ENCODE results near the gene TESK2.

DNA sequence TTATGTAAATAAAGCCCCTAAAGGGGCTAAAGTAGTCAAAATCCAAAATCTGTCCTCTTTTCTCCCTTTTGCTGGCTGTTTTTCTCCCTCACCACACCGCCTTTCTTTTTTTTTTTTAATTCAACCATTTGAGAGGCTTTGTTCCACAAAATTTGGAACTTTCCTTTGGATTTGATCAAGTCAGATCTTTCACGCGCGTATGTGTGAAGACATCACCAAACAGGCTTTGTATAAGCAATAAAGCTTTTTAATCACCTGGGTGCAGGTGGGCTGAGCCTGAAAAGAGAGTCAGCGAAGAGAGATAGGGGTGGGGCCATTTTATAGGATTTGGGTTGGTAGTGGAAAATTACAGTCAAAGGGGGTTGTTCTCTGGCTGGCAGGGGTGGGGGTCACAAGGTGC, 169.5 kb downstream of the TESK2 start:
- TF ChIP-seq, protein P1, sequence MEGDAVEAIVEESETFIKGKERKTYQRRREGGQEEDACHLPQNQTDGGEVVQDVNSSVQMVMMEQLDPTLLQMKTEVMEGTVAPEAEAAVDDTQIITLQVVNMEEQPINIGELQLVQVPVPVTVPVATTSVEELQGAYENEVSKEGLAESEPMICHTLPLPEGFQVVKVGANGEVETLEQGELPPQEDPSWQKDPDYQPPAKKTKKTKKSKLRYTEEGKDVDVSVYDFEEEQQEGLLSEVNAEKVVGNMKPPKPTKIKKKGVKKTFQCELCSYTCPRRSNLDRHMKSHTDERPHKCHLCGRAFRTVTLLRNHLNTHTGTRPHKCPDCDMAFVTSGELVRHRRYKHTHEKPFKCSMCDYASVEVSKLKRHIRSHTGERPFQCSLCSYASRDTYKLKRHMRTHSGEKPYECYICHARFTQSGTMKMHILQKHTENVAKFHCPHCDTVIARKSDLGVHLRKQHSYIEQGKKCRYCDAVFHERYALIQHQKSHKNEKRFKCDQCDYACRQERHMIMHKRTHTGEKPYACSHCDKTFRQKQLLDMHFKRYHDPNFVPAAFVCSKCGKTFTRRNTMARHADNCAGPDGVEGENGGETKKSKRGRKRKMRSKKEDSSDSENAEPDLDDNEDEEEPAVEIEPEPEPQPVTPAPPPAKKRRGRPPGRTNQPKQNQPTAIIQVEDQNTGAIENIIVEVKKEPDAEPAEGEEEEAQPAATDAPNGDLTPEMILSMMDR (IDR thresholded peaks at IDR 0.05), result no peak
- TF ChIP-seq POLR2AphosphoS5 (IDR thresholded peaks at IDR 0.05; ENCODE audit: insufficient read depth in 1 of 2, low read depth in 1 of 2) (no peak), POLR2A (IDR thresholded peaks at IDR 0.05) (no peak)
